PFSK-1 (cell line): Measurements from ENCODE around the gene CAPN1.

Experiments used
- POLR2AphosphoS5 ChIP-seq: IDR thresholded peaks from 2 replicates; pipeline ENCODE4 v1.6.1; 2012; ENCODE audit warnings: low read depth, mild to moderate bottlenecking, control low read depth, low read length, moderate library complexity
- SIN3A ChIP-seq: IDR thresholded peaks from 2 replicates; pipeline ENCODE4 v1.6.1; 2012; ENCODE audit warnings: mild to moderate bottlenecking, low read length, moderate library complexity, borderline replicate concordance; ENCODE audit not compliant: insufficient read depth
- TAF1 ChIP-seq: IDR thresholded peaks from 2 replicates; pipeline ENCODE4 v1.6.1; 2012; ENCODE audit warnings: low read length, control low read depth, borderline replicate concordance; ENCODE audit not compliant: insufficient read depth
- TF ChIP-seq, protein P1 (sequence below), 2 experiments: IDR thresholded peaks; 2 replicates each; pipeline versions ENCODE4 v1.6.1 to v1.8.0; 2011 to 2012; ENCODE audit warnings: low read depth in 2 of 2, low read length in 2 of 2, control low read depth in 1 of 2, inconsistent platforms in 1 of 2, mild to moderate bottlenecking in 1 of 2, moderate library complexity in 1 of 2; ENCODE audit not compliant: insufficient read depth in 1 of 2

GRCh38 chr11:65208785-65209710 is 27.3 kb downstream of the CAPN1 start:
- TF ChIP-seq POLR2AphosphoS5 = no peak
- TF ChIP-seq TAF1 = no peak
- TF ChIP-seq, protein P1, sequence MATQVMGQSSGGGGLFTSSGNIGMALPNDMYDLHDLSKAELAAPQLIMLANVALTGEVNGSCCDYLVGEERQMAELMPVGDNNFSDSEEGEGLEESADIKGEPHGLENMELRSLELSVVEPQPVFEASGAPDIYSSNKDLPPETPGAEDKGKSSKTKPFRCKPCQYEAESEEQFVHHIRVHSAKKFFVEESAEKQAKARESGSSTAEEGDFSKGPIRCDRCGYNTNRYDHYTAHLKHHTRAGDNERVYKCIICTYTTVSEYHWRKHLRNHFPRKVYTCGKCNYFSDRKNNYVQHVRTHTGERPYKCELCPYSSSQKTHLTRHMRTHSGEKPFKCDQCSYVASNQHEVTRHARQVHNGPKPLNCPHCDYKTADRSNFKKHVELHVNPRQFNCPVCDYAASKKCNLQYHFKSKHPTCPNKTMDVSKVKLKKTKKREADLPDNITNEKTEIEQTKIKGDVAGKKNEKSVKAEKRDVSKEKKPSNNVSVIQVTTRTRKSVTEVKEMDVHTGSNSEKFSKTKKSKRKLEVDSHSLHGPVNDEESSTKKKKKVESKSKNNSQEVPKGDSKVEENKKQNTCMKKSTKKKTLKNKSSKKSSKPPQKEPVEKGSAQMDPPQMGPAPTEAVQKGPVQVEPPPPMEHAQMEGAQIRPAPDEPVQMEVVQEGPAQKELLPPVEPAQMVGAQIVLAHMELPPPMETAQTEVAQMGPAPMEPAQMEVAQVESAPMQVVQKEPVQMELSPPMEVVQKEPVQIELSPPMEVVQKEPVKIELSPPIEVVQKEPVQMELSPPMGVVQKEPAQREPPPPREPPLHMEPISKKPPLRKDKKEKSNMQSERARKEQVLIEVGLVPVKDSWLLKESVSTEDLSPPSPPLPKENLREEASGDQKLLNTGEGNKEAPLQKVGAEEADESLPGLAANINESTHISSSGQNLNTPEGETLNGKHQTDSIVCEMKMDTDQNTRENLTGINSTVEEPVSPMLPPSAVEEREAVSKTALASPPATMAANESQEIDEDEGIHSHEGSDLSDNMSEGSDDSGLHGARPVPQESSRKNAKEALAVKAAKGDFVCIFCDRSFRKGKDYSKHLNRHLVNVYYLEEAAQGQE (IDR thresholded peaks at IDR 0.05; ENCODE audit: insufficient read depth in 1 of 2, low read depth in 2 of 2, low read length in 2 of 2) = no peak
- TF ChIP-seq SIN3A = no peak
